ENCODE data around the gene APOF.
A peak's percentile ranks its signal among the peaks of the same experiment; 100 is the strongest.

APOF gene

GRCh38 chr12:56373515-56373914 is 10.9 kb upstream of the APOF start:
- DNase-seq (ENCODE audit: low read depth, low spot score): no peak
- TF ChIP-seq CTCF (IDR thresholded peaks at IDR 0.05; ENCODE audit: insufficient read depth, low read length, missing control alignments): no peak
- ChIA-PET POLR2A (no interaction called here), CTCF (interaction anchor here (0.9 kb wide), 1 partner anchor 90 kb away, joined by 4 read pairs; no protein-coding TSS in a partner anchor)
- no peak overlapping the region for H3K4me3 ChIP-seq (ENCODE audit: low read depth, low read length)

- ChIA-PET CTCF (interaction anchor here (1.3 kb wide), 1 partner anchor 8 kb away, joined by 3 read pairs; no protein-coding TSS in a partner anchor), POLR2A (no interaction called here)
These were observed 4.3 kb upstream of the APOF start for GRCh38 chr12:56366948-56367347.

GRCh38 chr12:56361487-56362129 is 1.0 kb downstream of the APOF start:
- ChIA-PET POLR2A (no interaction called here), CTCF (interaction anchor here (2.0 to 5.8 kb wide), 2 partner anchors 16 to 101 kb away, joined by 7 to 68 read pairs; no protein-coding TSS in a partner anchor)
- H3K4me3 ChIP-seq (ENCODE audit: low read depth, low read length): no peak overlapping the region
- no peak for DNase-seq (ENCODE audit: low read depth, low spot score)
- no peak for TF ChIP-seq CTCF (IDR thresholded peaks at IDR 0.05; ENCODE audit: insufficient read depth, low read length, missing control alignments)

More at GRCh38 chr12:56366948-56367347, 4.3 kb upstream of the APOF start:
- H3K4me3 ChIP-seq (ENCODE audit: low read depth, low read length): no peak overlapping the region
- no peak for DNase-seq (ENCODE audit: low read depth, low spot score)
- no peak for TF ChIP-seq CTCF (IDR thresholded peaks at IDR 0.05; ENCODE audit: insufficient read depth, low read length, missing control alignments)

GRCh38 chr12:56359851-56360767 is 2.5 kb downstream of the APOF start, which contains the start of gene STAT2:
STAT2 (minus strand) TSS chr12:56360107; CDS start chr12:56356571, 3,536 bp downstream.
- DNase-seq (ENCODE audit: low read depth, low spot score): peak; percentile 99
- TF ChIP-seq CTCF (IDR thresholded peaks at IDR 0.05; ENCODE audit: insufficient read depth, low read length, missing control alignments): no peak
- H3K4me3 ChIP-seq (ENCODE audit: low read depth, low read length): peak within 1 kb of the TSS; percentile 90
- CTCF ChIA-PET: interaction anchor here (1.0 to 5.8 kb wide), 12 partner anchors 18 to 276 kb away, joined by 3 to 68 read pairs (median 4); partner anchors contain the start of genes ANKRD52, MIP and PAN2
- POLR2A ChIA-PET: interaction anchor here (0.5 to 2.9 kb wide), 14 partner anchors 14 to 164 kb away, joined by 3 to 11 read pairs (median 3); partner anchors contain the start of genes PAN2 and TIMELESS

GRCh38 chr12:56358836-56359532 is 3.7 kb downstream of the APOF start:
- CTCF ChIA-PET: interaction anchor here (0.7 to 5.8 kb wide), 12 partner anchors 8 to 169 kb away, joined by 3 to 68 read pairs (median 4); partner anchors contain the start of genes ANKRD52, CNPY2, MIP and SMARCC2
- peak; percentile 62 for DNase-seq (ENCODE audit: low read depth, low spot score)

More at GRCh38 chr12:56358836-56359532, 3.7 kb downstream of the APOF start:
- peak overlapping the region; percentile 90 for H3K4me3 ChIP-seq (ENCODE audit: low read depth, low read length)
- no peak for TF ChIP-seq CTCF (IDR thresholded peaks at IDR 0.05; ENCODE audit: insufficient read depth, low read length, missing control alignments)
- POLR2A ChIA-PET: interaction anchor here (0.6 to 2.9 kb wide), 9 partner anchors 10 to 122 kb away, joined by 3 to 11 read pairs (median 6); partner anchors contain the start of genes CNPY2 and TIMELESS
